ENCODE measurements around the gene MBD3L2.

- TF ChIP-seq CTCF (IDR thresholded peaks at IDR 0.05) = no peak
- no peak for TF ChIP-seq POLR2A (IDR thresholded peaks at IDR 0.05)
These were observed 41.3 kb upstream of the MBD3L2 start for GRCh38 chr19:7007859-7008258.
